RWPE2 (cell line): ENCODE measurements around the gene IARS1.
A peak's percentile ranks its signal among the peaks of the same experiment; 100 is the strongest.

Experiments
- ATAC-seq: fragments of 200-7000 bp; cut with Tn5 transposase; 3 replicates; pipeline ENCODE4 v1.9.1; 2021; ENCODE audit warnings: low read depth
- DNase-seq: peaks from one replicate; pipeline ENCODE4 v3.0.0-alpha.2; 2020; ENCODE audit warnings: low spot score
- H3K27ac ChIP-seq: fragments of 450-650 bp; 2 replicates; pipeline ENCODE4 v1.5.1; 2017; ENCODE audit warnings: mild to moderate bottlenecking; ENCODE audit not compliant: poor library complexity, severe bottlenecking
- H3K27me3 ChIP-seq: fragments of 250-450 bp; sonication (Bioruptor Pico); 2 replicates; pipeline ENCODE4 v1.5.1; 2021; ENCODE audit warnings: mild to moderate bottlenecking, moderate library complexity; ENCODE audit not compliant: insufficient read depth, poor library complexity, severe bottlenecking
- H3K36me3 ChIP-seq: fragments of 250-450 bp; sonication (Bioruptor Pico); 2 replicates; pipeline ENCODE4 v1.5.1; 2020; ENCODE audit warnings: low read depth, mild to moderate bottlenecking, moderate library complexity
- H3K4me1 ChIP-seq: fragments of 250-450 bp; sonication (Bioruptor Pico); 2 replicates; pipeline ENCODE4 v1.5.1; 2021; ENCODE audit warnings: mild to moderate bottlenecking, moderate library complexity; ENCODE audit not compliant: insufficient read depth, poor library complexity, severe bottlenecking
- H3K4me3 ChIP-seq: fragments of 250-450 bp; sonication (Bioruptor Pico); 2 replicates; pipeline ENCODE4 v1.5.1; 2021; ENCODE audit warnings: mild to moderate bottlenecking, moderate library complexity; ENCODE audit not compliant: severe bottlenecking
- H3K9me3 ChIP-seq: fragments of 250-450 bp; sonication (Bioruptor Pico); 2 replicates; pipeline ENCODE4 v1.5.1; 2021; ENCODE audit warnings: mild to moderate bottlenecking, moderate library complexity; ENCODE audit not compliant: severe bottlenecking
- TF ChIP-seq, protein P1 (sequence below): fragments of 450-650 bp; IDR thresholded peaks from one replicate; pipeline ENCODE4 v1.5.1; 2017; ENCODE audit warnings: mild to moderate bottlenecking, moderate library complexity; ENCODE audit not compliant: poor library complexity, severe bottlenecking

Gene IARS1

GRCh38 chr9:92270511-92270910, 23.0 kb downstream of the IARS1 start:
- DNase-seq (no peak), ATAC-seq (no peak)
- no peaks in the 10 kb centered on the region for H3K9me3 ChIP-seq
- H3K27ac ChIP-seq: no peak overlapping the region
- no peaks in the 10 kb centered on the region for H3K4me1 ChIP-seq
- TF ChIP-seq, protein P1, sequence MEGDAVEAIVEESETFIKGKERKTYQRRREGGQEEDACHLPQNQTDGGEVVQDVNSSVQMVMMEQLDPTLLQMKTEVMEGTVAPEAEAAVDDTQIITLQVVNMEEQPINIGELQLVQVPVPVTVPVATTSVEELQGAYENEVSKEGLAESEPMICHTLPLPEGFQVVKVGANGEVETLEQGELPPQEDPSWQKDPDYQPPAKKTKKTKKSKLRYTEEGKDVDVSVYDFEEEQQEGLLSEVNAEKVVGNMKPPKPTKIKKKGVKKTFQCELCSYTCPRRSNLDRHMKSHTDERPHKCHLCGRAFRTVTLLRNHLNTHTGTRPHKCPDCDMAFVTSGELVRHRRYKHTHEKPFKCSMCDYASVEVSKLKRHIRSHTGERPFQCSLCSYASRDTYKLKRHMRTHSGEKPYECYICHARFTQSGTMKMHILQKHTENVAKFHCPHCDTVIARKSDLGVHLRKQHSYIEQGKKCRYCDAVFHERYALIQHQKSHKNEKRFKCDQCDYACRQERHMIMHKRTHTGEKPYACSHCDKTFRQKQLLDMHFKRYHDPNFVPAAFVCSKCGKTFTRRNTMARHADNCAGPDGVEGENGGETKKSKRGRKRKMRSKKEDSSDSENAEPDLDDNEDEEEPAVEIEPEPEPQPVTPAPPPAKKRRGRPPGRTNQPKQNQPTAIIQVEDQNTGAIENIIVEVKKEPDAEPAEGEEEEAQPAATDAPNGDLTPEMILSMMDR: no peak
- no peak overlapping the region for H3K4me3 ChIP-seq
- H3K27me3 ChIP-seq: no peaks in the 10 kb centered on the region
- H3K36me3 ChIP-seq: peaks cover 97% of the 10 kb centered on the region

DNA sequence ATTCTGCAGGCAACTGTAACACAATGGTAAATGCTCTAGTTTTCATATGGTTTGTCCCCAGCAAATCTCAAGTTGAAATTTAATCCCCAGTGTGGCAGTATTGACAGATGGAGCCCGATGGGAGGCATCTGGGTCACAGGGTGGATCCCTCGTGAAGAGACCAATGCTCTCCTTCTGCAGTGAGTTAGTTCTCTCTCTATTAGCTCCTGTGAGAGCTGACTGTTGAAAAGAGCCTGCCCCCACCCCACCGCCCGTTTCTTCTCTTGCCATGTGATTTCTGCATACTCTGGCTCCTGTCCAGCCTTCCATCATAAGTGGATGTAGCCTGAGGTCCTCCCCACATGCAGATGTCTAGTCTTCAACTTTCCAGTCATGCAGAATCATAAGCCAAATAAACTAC, 27.0 kb downstream of the IARS1 start:
- no peak overlapping the region for H3K4me3 ChIP-seq
- DNase-seq: no peak
- no peak overlapping the region for H3K27ac ChIP-seq
- H3K27me3 ChIP-seq: no peaks in the 10 kb centered on the region
- peaks cover 100% of the 10 kb centered on the region for H3K36me3 ChIP-seq
- H3K9me3 ChIP-seq: no peaks in the 10 kb centered on the region
- no peak for ATAC-seq
- H3K4me1 ChIP-seq: no peaks in the 10 kb centered on the region
- TF ChIP-seq, protein P1: no peak

GRCh38 chr9:92265154-92265553, 28.3 kb downstream of the IARS1 start:
- no peak overlapping the region for H3K4me3 ChIP-seq
- H3K4me1 ChIP-seq: no peaks in the 10 kb centered on the region
- DNase-seq (no peak), ATAC-seq (peak; percentile 50; the same call in 1 of the 3 replicates)
- TF ChIP-seq, protein P1: no peak
- no peaks in the 10 kb centered on the region for H3K9me3 ChIP-seq
- no peak overlapping the region for H3K27ac ChIP-seq
- H3K36me3 ChIP-seq: peaks cover 100% of the 10 kb centered on the region
- no peaks in the 10 kb centered on the region for H3K27me3 ChIP-seq

GRCh38 chr9:92263131-92263530, 30.4 kb downstream of the IARS1 start:
- ATAC-seq: no peak
- Histone ChIP-seq H3K4me1 (no peaks in the 10 kb centered on the region), H3K27me3 (no peaks in the 10 kb centered on the region), H3K4me3 (no peak overlapping the region), H3K9me3 (no peaks in the 10 kb centered on the region), H3K36me3 (peaks cover 100% of the 10 kb centered on the region), H3K27ac (no peak overlapping the region)
- no peak for DNase-seq
- TF ChIP-seq, protein P1: no peak

DNA sequence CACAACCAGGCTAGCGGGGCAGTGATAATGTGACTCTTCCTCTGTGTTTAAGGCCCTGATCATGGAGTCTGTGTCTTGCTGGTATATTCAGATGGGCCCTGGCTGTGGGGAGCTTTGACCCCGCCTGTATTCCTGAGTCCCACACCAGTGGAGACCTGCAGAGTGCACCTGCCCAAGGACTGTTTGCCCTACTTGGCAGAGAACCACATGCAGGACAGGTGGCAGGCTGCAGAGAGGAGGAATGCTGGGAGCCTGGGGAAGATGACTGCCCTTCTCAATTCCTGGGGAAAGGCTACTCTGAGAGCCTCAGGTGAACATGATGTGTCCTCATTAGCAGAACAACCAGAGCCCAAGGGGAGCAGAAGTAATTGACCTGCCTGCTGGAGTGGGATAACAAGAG, 36.2 kb downstream of the IARS1 start:
- no peak overlapping the region for H3K4me3 ChIP-seq
- no peaks in the 10 kb centered on the region for H3K27me3 ChIP-seq
- no peak for DNase-seq
- TF ChIP-seq, protein P1: no peak
- no peaks in the 10 kb centered on the region for H3K9me3 ChIP-seq
- H3K27ac ChIP-seq: no peak overlapping the region
- H3K36me3 ChIP-seq: peaks cover 99% of the 10 kb centered on the region
- no peak for ATAC-seq
- H3K4me1 ChIP-seq: no peaks in the 10 kb centered on the region
